Activated naive CD8-positive, alpha-beta T cell (primary cell): ENCODE results near the gene ZRANB1.

ENCODE experiments used
- H3K27ac Mint-ChIP-seq: one replicate; pipeline ENCODE4 v1.8.0; 2021; ENCODE audit warnings: mixed read lengths
- H3K27me3 Mint-ChIP-seq: one replicate; pipeline ENCODE4 v1.8.0; 2021; ENCODE audit warnings: mixed read lengths
- H3K36me3 Mint-ChIP-seq: one replicate; pipeline ENCODE4 v1.8.0; 2021; ENCODE audit warnings: mixed read lengths
- H3K4me1 Mint-ChIP-seq: one replicate; pipeline ENCODE4 v1.8.0; 2021; ENCODE audit warnings: low read depth, mixed read lengths
- H3K4me3 Mint-ChIP-seq: one replicate; pipeline ENCODE4 v1.8.0; 2021; ENCODE audit warnings: mild to moderate bottlenecking, mixed read lengths
- H3K9me3 Mint-ChIP-seq: one replicate; pipeline ENCODE4 v1.8.0; 2021; ENCODE audit warnings: low read depth, mixed read lengths

Gene ZRANB1

DNA sequence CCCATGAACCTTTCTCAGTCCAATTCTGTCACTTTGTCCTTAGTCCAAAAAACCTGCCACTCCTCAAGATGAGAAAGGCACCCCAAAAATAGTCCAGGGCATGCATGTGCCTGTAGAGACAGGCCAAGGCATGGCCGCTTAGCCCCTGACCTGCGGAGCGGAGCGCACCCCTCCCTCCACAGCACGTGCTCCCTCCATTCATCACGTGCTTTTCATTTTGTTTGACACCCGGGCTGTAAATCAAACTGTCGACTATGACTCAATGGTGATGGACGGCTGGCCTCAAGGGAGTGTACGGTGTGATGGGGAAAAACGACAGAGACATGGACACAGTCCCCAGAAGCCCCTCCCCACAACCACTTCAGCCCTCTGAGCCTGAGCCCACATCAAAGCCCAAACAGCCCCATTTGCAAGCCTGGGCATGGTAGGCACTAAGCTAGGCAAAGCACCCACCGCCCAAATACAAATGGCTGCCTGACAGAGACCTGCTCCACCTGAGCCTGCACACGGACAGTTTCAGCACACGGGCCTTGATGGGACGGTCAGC lies 90.6 kb downstream of the ZRANB1 start:
- Mint-ChIP-seq H3K4me3 (no peak overlapping the region), H3K36me3 (no peaks in the 10 kb centered on the region), H3K27ac (no peak overlapping the region), H3K9me3 (no peaks in the 10 kb centered on the region), H3K27me3 (no peaks in the 10 kb centered on the region), H3K4me1 (no peaks in the 10 kb centered on the region)

GRCh38 chr10:125033146-125033924 lies 91.4 kb downstream of the ZRANB1 start:
- no peaks in the 10 kb centered on the region for H3K27me3 Mint-ChIP-seq
- no peaks in the 10 kb centered on the region for H3K9me3 Mint-ChIP-seq
- no peak overlapping the region for H3K4me3 Mint-ChIP-seq
- H3K27ac Mint-ChIP-seq = no peak overlapping the region
- H3K36me3 Mint-ChIP-seq = no peaks in the 10 kb centered on the region
- no peaks in the 10 kb centered on the region for H3K4me1 Mint-ChIP-seq

GRCh38 chr10:125034675-125035074 lies 92.8 kb downstream of the ZRANB1 start:
- no peaks in the 10 kb centered on the region for H3K36me3 Mint-ChIP-seq
- no peak overlapping the region for H3K27ac Mint-ChIP-seq
- H3K4me1 Mint-ChIP-seq = no peaks in the 10 kb centered on the region
- H3K4me3 Mint-ChIP-seq = no peak overlapping the region
- H3K27me3 Mint-ChIP-seq = no peaks in the 10 kb centered on the region
- no peaks in the 10 kb centered on the region for H3K9me3 Mint-ChIP-seq

DNA sequence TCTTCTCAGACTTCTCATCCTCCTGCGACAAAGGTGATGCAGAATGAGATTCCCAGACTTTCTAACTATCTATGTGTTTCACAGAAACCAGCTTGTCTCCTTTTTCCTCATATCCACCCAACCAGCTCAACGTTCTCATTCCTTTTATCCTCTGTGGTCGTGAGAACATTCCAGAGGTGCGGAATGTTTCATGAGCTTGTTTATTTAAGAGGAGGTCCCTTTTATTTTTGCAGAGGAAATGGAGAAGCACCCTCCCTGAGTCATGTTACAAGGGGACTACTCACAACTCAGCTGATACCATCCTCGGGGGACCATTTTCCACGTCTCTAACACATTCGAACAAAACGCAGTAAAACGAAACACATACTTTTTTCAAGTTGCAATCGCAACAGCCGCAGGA lies 93.2 kb downstream of the ZRANB1 start:
- H3K9me3 Mint-ChIP-seq = no peaks in the 10 kb centered on the region
- no peaks in the 10 kb centered on the region for H3K36me3 Mint-ChIP-seq
- no peaks in the 10 kb centered on the region for H3K27me3 Mint-ChIP-seq
- no peak overlapping the region for H3K27ac Mint-ChIP-seq
- H3K4me3 Mint-ChIP-seq = no peak overlapping the region
- H3K4me1 Mint-ChIP-seq = no peaks in the 10 kb centered on the region

DNA sequence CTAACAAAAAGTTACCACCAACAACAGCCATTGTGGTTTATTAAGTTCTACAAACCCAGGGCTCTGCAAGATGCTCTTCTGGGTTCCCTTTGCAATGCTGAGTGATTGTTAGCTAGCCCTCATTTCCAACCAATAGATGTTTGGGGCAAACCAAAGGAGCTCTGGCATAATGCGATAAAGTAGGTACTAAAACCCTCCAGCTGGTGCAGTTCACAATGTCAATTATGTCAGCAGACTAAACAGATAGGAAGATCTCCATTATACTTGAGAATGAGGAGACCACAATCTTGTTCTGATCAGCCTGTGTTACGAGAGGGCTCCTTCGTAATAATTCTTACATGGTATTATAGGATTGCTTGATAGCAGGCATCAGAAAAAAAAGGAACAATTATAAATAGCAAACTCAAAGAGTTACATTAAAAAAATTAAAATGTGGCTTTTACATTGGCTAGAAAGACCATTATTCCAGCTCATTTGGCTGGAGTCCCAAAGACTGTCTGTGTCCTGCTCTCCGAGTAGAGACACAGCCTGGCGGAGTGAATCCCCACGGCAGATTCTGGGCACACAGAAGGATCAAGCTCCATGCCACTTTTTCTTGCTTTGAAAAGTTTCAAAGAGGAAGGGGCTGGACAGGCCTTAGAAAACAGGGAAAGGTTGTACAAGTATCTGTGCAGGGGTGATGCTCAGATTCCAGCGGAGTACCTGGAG lies 93.8 kb downstream of the ZRANB1 start:
- H3K4me1 Mint-ChIP-seq = no peaks in the 10 kb centered on the region

DNA sequence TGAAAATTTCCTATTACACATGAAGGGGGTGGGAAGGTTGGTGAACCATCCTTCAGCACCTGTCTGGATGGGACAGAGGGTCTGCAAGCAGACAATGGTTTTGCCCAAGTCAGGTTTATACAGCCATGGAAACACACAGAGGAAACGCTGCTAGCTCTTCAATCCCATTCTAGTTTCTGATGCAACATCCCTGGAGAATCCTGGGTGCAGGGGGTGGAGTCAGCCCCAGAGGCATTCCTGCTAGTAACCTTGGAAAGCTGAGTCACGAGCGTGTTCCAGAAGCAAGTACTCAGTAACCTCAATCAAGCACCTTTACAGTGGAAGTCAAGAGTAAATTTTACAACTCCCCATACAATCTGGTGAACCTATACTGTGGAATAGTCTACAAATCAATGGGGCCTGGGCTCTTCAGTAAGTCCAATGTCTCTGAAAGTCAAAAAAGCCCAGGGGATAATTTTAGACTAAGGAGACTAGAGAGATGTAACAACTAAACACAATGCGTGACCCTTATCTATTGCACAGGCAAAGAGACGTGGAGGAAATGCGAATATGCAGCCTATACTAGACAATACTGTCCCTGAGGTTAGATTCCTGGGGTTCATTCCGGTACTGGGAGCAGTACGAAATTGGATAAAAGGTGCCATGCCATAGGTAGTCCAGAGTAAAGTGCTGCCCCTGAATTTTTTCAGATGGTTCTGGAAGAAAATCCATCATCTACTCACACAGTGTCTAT lies 95.4 kb downstream of the ZRANB1 start:
- no peaks in the 10 kb centered on the region for H3K4me1 Mint-ChIP-seq
- no peaks in the 10 kb centered on the region for H3K27me3 Mint-ChIP-seq
- H3K4me3 Mint-ChIP-seq = no peak overlapping the region
- H3K27ac Mint-ChIP-seq = no peak overlapping the region
- H3K9me3 Mint-ChIP-seq = no peaks in the 10 kb centered on the region
- H3K36me3 Mint-ChIP-seq = no peaks in the 10 kb centered on the region

More for the DNA sequence above, 93.8 kb downstream of the ZRANB1 start:
- Mint-ChIP-seq H3K27me3 (no peaks in the 10 kb centered on the region), H3K27ac (no peak overlapping the region), H3K9me3 (no peaks in the 10 kb centered on the region), H3K4me3 (no peak overlapping the region), H3K36me3 (no peaks in the 10 kb centered on the region)
